Measurements from ENCODE around the gene PLXDC2. TPM values are rescaled to one million over a fixed set of nuclear protein-coding genes. Genes with fewer than 3 reads are reported as not detected.

PLXDC2 gene
- total and polyA plus RNA-seq, 2 experiments from 2014 or later = 39.9 to 52.2 TPM

GRCh38 chr10:20157314-20157713, 341.1 kb downstream of the PLXDC2 start:
- TF ChIP-seq EZH2phosphoT487 (IDR thresholded peaks at IDR 0.05; ENCODE audit: low read depth, severe bottlenecking, unreplicated experiment) (no peak), CTCF (IDR thresholded peaks at IDR 0.05; ENCODE audit: poor library complexity) (no peak), EZH2 (IDR thresholded peaks at IDR 0.05; ENCODE audit: borderline replicate concordance) (no peak)
- no peaks in the 10 kb centered on the region for H3K79me2 ChIP-seq
- no peak for DNase-seq (ENCODE audit: low spot score)
- no peaks in the 10 kb centered on the region for H3K9me2 ChIP-seq (replicated peaks; ENCODE audit: insufficient read depth)
- no peaks in the 10 kb centered on the region for H3K27me3 ChIP-seq
- H4K20me1 ChIP-seq (ENCODE audit: insufficient read depth, poor library complexity, severe bottlenecking) = no peaks in the 10 kb centered on the region
- H3K4me1 ChIP-seq (ENCODE audit: insufficient read depth) = no peaks in the 10 kb centered on the region
- no peak overlapping the region for H3K4me2 ChIP-seq
- WGBS (ENCODE audit: low lambda C conversion rate, missing lambda C conversion rate) = 82% methylated on average over 1 of the region's 1 CpG
- no peak overlapping the region for H2AFZ ChIP-seq
- no peaks in the 10 kb centered on the region for H3K36me3 ChIP-seq (replicated peaks; ENCODE audit: insufficient read depth, low read depth)
- H3K9me3 ChIP-seq (ENCODE audit: low read depth) = no peaks in the 10 kb centered on the region
- H3K27ac ChIP-seq = no peak overlapping the region
- H3K4me3 ChIP-seq = no peak overlapping the region

- Histone ChIP-seq H3K79me2 (no peaks in the 10 kb centered on the region), H3K4me3 (no peak overlapping the region), H3K27me3 (no peaks in the 10 kb centered on the region), H3K27ac (no peak overlapping the region), H3K9me3 (ENCODE audit: low read depth) (no peaks in the 10 kb centered on the region), H3K36me3 (replicated peaks; ENCODE audit: insufficient read depth, low read depth) (no peaks in the 10 kb centered on the region), H3K4me1 (ENCODE audit: insufficient read depth) (no peaks in the 10 kb centered on the region), H2AFZ (no peak overlapping the region), H3K4me2 (no peak overlapping the region), H4K20me1 (ENCODE audit: insufficient read depth, poor library complexity, severe bottlenecking) (no peaks in the 10 kb centered on the region), H3K9me2 (replicated peaks; ENCODE audit: insufficient read depth) (no peaks in the 10 kb centered on the region)
- no peak for DNase-seq (ENCODE audit: low spot score)
- no peak for TF ChIP-seq EZH2 (IDR thresholded peaks at IDR 0.05; ENCODE audit: borderline replicate concordance)
- no peak for TF ChIP-seq EZH2phosphoT487 (IDR thresholded peaks at IDR 0.05; ENCODE audit: low read depth, severe bottlenecking, unreplicated experiment)
- no peak for TF ChIP-seq CTCF (IDR thresholded peaks at IDR 0.05; ENCODE audit: poor library complexity)
- 93% methylated on average over 4 of the region's 4 CpGs for WGBS (ENCODE audit: low lambda C conversion rate, missing lambda C conversion rate)
These were observed 341.9 kb downstream of the PLXDC2 start for GRCh38 chr10:20158086-20158485.

- no peaks in the 10 kb centered on the region for H3K27me3 ChIP-seq
- H3K4me3 ChIP-seq = no peak overlapping the region
- H3K27ac ChIP-seq = no peak overlapping the region
- H3K9me2 ChIP-seq (replicated peaks; ENCODE audit: insufficient read depth) = no peaks in the 10 kb centered on the region
- no peaks in the 10 kb centered on the region for H3K36me3 ChIP-seq (replicated peaks; ENCODE audit: insufficient read depth, low read depth)
- no peak for TF ChIP-seq EZH2phosphoT487 (IDR thresholded peaks at IDR 0.05; ENCODE audit: low read depth, severe bottlenecking, unreplicated experiment)
- TF ChIP-seq CTCF (IDR thresholded peaks at IDR 0.05; ENCODE audit: poor library complexity) = no peak
- TF ChIP-seq EZH2 (IDR thresholded peaks at IDR 0.05; ENCODE audit: borderline replicate concordance) = no peak
- no peak overlapping the region for H3K4me2 ChIP-seq
- no peaks in the 10 kb centered on the region for H3K9me3 ChIP-seq (ENCODE audit: low read depth)
- no peak for DNase-seq (ENCODE audit: low spot score)
- no peaks in the 10 kb centered on the region for H4K20me1 ChIP-seq (ENCODE audit: insufficient read depth, poor library complexity, severe bottlenecking)
- H3K4me1 ChIP-seq (ENCODE audit: insufficient read depth) = no peaks in the 10 kb centered on the region
- no peaks in the 10 kb centered on the region for H3K79me2 ChIP-seq
- no peak overlapping the region for H2AFZ ChIP-seq
These were observed 345.9 kb downstream of the PLXDC2 start for GRCh38 chr10:20162123-20162522.

GRCh38 chr10:20166096-20166675, 350.0 kb downstream of the PLXDC2 start:
- Histone ChIP-seq H3K4me3 (no peak overlapping the region), H3K4me1 (ENCODE audit: insufficient read depth) (no peaks in the 10 kb centered on the region), H3K27ac (no peak overlapping the region), H3K27me3 (no peaks in the 10 kb centered on the region), H2AFZ (no peak overlapping the region), H3K9me3 (ENCODE audit: low read depth) (no peaks in the 10 kb centered on the region), H3K36me3 (replicated peaks; ENCODE audit: insufficient read depth, low read depth) (no peaks in the 10 kb centered on the region), H4K20me1 (ENCODE audit: insufficient read depth, poor library complexity, severe bottlenecking) (no peaks in the 10 kb centered on the region), H3K9me2 (replicated peaks; ENCODE audit: insufficient read depth) (no peaks in the 10 kb centered on the region), H3K4me2 (no peak overlapping the region), H3K79me2 (no peaks in the 10 kb centered on the region)
- no peak for TF ChIP-seq CTCF (IDR thresholded peaks at IDR 0.05; ENCODE audit: poor library complexity)
- no peak for TF ChIP-seq EZH2 (IDR thresholded peaks at IDR 0.05; ENCODE audit: borderline replicate concordance)
- TF ChIP-seq EZH2phosphoT487 (IDR thresholded peaks at IDR 0.05; ENCODE audit: low read depth, severe bottlenecking, unreplicated experiment) = no peak
- WGBS (ENCODE audit: low lambda C conversion rate, missing lambda C conversion rate) = 76% methylated on average over 5 of the region's 5 CpGs
- DNase-seq (ENCODE audit: low spot score) = no peak

Measured in hepatocyte (in vitro differentiated cells).